ENCODE data around the gene D2HGDH. TPM values are rescaled to one million over a fixed set of nuclear protein-coding genes. Genes with fewer than 3 reads are reported as not detected.

The D2HGDH gene
- total and polyA plus RNA-seq, 2 of the 13 experiments (the other 11 are each of a cell fraction or from before 2014, with no cell fraction given): 19.2 to 20.3 TPM

DNA sequence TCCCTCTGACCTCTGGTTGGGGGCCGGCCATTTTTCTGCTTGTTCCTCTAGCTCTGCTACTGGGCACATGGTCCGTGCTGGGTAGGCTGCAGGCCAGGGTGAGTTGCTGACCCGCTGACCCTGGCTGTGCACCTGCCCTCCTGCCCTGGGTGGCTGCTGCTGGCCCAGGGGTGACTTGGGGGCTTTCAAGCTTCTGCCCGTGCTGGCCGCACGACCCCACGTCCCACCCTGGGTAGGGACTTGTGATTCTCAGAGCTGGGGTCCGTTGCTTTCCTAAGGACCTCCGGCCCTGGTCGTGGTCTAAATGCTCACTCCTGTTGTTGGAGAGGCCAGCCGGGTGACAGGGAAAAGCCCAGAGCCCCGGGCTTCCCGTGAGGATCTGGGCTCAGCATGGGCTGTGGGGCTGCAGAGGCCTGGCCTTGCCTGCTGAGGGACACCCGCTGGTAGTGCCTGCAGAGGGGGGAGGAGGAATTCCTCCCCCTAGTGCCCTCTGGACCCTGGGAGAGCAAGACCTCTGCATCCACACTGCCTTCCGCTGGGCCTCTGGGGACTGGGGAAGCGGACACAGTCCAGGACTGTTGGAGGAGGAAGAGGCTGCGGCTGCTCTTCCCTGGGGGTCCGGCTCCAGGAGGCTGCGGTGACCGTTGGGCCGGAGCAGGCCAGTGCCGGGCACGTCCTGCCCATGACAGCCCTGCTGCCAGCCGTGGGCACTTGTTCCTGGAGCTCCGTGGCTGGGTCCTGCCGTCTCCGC, 35.9 kb downstream of the D2HGDH start (continued):
- TF ChIP-seq, protein P1, sequence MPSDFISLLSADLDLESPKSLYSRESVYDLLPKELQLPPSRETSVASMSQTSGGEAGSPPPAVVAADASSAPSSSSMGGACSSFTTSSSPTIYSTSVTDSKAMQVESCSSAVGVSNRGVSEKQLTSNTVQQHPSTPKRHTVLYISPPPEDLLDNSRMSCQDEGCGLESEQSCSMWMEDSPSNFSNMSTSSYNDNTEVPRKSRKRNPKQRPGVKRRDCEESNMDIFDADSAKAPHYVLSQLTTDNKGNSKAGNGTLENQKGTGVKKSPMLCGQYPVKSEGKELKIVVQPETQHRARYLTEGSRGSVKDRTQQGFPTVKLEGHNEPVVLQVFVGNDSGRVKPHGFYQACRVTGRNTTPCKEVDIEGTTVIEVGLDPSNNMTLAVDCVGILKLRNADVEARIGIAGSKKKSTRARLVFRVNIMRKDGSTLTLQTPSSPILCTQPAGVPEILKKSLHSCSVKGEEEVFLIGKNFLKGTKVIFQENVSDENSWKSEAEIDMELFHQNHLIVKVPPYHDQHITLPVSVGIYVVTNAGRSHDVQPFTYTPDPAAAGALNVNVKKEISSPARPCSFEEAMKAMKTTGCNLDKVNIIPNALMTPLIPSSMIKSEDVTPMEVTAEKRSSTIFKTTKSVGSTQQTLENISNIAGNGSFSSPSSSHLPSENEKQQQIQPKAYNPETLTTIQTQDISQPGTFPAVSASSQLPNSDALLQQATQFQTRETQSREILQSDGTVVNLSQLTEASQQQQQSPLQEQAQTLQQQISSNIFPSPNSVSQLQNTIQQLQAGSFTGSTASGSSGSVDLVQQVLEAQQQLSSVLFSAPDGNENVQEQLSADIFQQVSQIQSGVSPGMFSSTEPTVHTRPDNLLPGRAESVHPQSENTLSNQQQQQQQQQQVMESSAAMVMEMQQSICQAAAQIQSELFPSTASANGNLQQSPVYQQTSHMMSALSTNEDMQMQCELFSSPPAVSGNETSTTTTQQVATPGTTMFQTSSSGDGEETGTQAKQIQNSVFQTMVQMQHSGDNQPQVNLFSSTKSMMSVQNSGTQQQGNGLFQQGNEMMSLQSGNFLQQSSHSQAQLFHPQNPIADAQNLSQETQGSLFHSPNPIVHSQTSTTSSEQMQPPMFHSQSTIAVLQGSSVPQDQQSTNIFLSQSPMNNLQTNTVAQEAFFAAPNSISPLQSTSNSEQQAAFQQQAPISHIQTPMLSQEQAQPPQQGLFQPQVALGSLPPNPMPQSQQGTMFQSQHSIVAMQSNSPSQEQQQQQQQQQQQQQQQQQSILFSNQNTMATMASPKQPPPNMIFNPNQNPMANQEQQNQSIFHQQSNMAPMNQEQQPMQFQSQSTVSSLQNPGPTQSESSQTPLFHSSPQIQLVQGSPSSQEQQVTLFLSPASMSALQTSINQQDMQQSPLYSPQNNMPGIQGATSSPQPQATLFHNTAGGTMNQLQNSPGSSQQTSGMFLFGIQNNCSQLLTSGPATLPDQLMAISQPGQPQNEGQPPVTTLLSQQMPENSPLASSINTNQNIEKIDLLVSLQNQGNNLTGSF (CRISPR knock-in tag; IDR thresholded peaks at IDR 0.05): 0 out of 2 replicates have a peak, but pooled peaks have one; percentile 32
- TF ChIP-seq, protein P2, sequence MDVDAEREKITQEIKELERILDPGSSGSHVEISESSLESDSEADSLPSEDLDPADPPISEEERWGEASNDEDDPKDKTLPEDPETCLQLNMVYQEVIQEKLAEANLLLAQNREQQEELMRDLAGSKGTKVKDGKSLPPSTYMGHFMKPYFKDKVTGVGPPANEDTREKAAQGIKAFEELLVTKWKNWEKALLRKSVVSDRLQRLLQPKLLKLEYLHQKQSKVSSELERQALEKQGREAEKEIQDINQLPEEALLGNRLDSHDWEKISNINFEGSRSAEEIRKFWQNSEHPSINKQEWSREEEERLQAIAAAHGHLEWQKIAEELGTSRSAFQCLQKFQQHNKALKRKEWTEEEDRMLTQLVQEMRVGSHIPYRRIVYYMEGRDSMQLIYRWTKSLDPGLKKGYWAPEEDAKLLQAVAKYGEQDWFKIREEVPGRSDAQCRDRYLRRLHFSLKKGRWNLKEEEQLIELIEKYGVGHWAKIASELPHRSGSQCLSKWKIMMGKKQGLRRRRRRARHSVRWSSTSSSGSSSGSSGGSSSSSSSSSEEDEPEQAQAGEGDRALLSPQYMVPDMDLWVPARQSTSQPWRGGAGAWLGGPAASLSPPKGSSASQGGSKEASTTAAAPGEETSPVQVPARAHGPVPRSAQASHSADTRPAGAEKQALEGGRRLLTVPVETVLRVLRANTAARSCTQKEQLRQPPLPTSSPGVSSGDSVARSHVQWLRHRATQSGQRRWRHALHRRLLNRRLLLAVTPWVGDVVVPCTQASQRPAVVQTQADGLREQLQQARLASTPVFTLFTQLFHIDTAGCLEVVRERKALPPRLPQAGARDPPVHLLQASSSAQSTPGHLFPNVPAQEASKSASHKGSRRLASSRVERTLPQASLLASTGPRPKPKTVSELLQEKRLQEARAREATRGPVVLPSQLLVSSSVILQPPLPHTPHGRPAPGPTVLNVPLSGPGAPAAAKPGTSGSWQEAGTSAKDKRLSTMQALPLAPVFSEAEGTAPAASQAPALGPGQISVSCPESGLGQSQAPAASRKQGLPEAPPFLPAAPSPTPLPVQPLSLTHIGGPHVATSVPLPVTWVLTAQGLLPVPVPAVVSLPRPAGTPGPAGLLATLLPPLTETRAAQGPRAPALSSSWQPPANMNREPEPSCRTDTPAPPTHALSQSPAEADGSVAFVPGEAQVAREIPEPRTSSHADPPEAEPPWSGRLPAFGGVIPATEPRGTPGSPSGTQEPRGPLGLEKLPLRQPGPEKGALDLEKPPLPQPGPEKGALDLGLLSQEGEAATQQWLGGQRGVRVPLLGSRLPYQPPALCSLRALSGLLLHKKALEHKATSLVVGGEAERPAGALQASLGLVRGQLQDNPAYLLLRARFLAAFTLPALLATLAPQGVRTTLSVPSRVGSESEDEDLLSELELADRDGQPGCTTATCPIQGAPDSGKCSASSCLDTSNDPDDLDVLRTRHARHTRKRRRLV (CRISPR knock-in tag; IDR thresholded peaks at IDR 0.05): peak; percentile 55
- TF ChIP-seq, protein P3, sequence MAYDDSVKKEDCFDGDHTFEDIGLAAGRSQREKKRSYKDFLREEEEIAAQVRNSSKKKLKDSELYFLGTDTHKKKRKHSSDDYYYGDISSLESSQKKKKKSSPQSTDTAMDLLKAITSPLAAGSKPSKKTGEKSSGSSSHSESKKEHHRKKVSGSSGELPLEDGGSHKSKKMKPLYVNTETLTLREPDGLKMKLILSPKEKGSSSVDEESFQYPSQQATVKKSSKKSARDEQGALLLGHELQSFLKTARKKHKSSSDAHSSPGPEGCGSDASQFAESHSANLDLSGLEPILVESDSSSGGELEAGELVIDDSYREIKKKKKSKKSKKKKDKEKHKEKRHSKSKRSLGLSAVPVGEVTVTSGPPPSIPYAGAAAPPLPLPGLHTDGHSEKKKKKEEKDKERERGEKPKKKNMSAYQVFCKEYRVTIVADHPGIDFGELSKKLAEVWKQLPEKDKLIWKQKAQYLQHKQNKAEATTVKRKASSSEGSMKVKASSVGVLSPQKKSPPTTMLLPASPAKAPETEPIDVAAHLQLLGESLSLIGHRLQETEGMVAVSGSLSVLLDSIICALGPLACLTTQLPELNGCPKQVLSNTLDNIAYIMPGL (CRISPR knock-in tag; IDR thresholded peaks at IDR 0.05; ENCODE audit: borderline replicate concordance in 1 of 2, low read depth in 1 of 2): peak; percentile 85 to 99; a peak in 3 of 4 replicates
- TF ChIP-seq ZFYVE20 (CRISPR knock-in tag; IDR thresholded peaks at IDR 0.05; ENCODE audit: borderline replicate concordance, low read depth) (no peak; the same call in 1 of the 2 replicates), ZNF546 (CRISPR knock-in tag; conservative IDR thresholded peaks at IDR 0.05) (0 out of 2 replicates have a peak, but pooled peaks have one; percentile 80), NFE2 (CRISPR knock-in tag; IDR thresholded peaks at IDR 0.05) (no peak), NFRKB (IDR thresholded peaks at IDR 0.05) (no peak), ZBTB8A (CRISPR knock-in tag; IDR thresholded peaks at IDR 0.05; ENCODE audit: borderline replicate concordance, low read depth) (no peak), ZNF768 (CRISPR knock-in tag; IDR thresholded peaks at IDR 0.05) (peak; percentile 66; the same call in 1 of the 2 replicates), ZNF597 (CRISPR knock-in tag; IDR thresholded peaks at IDR 0.05) (no peak)

All from HepG2 (cell line).